NCI-H2029 treated with DMSO at 0.1 percent for 48 hours (cell line): ENCODE results near the gene MACF1.
"Not testable (repeated sequence)": the region's sequence is repeated elsewhere in the genome, so short reads cannot be mapped to it uniquely, and the experiment has no call there.

Source experiments
- DNase-seq: peaks from one replicate; lab custom pipeline; 2025; lab: John Stamatoyannopoulos, UW

Gene MACF1

DNA sequence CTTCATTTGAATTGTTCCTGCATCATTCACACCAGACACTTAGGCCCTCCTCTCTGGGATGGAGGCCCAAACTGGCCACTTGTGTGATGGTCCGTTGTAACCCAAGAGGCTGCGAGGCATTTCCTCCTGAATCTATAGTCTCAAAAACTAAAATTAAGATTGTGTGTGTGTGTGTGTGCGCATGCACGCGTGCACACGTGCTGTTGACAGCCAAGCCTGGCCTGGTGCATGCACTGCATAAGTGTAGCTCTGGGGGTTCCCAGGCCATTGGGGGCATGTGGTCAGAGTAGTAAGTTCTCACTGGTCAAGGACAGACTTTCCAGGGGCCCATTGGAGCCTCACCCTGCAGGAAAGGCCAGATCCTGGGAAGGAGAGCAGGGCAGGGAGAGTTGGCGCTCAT lies 313.4 kb downstream of the MACF1 start:
- DNase-seq: not testable (repeated sequence)

DNA sequence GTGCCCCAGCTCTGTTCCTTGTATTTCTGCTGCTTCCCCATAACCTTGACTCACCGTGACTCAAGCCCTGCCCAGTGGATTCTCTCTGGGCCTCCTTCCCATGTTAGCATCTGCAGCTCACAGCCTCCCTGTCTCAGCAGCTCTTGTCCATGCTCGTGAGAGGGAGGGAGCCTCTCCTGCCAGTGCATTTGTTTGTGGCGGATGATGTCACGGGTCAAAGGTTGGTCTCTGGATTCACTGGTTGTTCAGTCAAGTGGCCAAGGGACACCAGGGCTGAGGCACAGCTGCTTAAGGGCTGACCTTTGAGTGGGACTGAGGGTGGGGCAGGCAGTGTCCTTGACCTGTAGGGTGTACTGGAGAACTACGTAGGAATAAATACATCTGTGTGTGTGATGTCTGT lies 314.9 kb downstream of the MACF1 start:
- DNase-seq: not testable (repeated sequence)

DNA sequence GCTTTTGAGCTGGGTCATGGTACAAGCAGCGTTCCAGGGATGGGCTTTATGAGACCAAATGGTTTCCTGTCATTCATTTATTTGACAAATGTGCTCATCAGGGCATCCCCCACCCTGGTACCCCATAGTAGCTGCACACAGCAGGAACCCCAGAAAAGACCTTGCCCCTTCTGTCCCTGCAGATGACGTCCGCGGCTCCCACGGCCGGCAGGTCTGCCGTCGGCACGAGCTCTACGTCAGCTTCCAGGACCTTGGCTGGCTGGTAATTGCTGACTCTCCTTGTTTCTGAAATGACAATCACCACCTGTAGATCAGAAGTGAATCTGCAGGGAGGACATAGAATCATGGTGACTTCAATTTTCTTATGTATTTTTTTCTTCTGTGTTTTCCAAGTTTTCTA lies 317.7 kb downstream of the MACF1 start:
- DNase-seq: not testable (repeated sequence)

DNA sequence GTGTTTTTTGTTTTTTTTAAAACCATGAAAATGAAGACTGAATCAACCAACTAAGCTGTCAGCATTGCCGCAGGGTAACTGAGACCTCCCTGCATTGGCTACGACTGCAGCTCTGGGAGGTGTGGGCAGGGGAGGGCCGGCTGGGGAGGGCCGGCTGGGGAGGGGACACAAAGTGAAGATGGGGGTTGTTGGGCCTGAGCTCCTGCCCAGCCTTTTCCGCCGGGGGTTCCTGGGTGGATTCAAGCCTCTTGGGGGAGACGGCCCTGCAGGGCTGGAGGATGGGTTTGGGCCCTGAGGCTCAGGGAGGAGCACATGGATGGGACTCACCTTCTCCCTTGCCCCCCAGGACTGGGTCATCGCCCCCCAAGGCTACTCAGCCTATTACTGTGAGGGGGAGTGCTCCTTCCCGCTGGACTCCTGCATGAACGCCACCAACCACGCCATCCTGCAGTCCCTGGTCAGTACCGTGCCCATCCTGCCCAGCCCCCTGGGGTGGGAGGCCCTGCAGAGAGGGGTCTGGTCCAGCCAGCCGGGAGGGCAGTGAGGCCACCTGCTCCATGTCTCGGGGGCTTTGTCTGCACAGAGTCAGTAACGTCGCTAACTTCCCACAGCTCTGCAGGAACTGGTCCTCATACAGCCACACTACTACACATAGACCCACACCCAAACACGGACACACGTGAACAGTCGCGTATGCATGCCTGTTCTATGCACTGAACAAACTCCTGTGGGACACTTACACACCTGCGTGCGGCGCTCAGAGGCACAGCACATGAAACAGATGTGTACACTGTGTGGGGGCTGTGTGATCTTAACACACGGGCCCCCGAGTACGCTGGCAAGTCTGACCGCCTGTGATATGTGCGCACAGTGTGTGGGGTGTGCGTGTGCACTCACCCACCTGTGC lies 318.4 kb downstream of the MACF1 start:
- no peak for DNase-seq

DNA sequence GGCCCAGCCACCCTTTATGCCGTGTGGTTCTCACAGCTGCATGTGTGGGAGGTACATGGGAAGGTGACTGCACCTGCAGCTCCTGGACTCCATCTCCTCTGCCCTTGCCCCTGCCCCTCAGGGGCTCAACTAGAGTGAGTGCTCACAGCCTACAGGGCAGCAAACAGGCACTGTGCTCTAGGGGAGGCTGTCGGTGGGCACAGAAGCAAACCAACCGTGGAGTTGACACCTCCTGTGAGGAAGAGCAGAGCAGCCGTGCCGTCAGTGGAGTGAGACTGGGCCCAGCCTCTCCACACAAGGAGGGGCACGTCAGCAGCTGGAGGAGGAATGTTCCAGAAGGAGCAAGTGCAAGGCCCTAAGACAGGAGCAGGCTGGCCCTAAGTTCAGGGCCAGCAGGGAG lies 319.7 kb downstream of the MACF1 start:
- DNase-seq: no peak

DNA sequence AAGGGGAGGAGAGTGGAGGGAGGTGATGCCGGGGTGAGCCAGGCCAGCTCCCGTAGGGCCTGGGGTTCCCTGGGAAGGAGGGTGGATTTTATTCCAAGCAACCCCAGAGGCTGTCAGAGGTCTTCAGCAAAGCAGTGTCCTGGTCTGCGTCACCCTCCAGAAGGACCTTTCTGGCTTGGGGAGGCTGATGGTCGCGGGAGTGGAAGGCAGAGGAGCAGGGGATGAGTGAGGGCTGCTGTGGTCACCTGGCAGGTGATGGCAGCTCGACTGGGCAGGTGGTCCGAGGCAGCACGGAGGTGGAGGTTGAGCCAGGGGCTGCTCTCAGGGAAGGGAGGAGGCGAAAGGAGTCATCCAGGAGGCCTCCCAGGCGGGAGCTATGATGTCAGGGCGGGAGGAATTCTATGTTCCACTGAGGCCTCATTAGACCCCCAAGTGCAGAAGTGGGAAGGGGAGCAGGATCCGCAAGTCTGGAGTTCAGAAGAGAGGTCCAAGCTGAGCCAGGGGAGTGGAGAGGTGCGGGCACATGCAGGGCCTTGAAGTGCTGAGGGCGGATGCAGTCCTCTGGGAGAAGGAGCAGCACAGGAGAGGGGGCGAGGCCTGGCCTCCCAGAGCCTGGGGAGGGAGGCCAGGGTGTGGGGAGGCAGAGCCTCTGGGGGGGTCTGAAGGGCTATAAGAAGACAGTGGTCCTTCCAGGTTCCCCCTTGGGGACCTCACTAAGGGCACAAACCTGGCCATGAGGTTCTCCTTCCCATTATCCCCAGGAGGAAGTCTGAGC lies 320.3 kb downstream of the MACF1 start:
- no peak for DNase-seq

DNA sequence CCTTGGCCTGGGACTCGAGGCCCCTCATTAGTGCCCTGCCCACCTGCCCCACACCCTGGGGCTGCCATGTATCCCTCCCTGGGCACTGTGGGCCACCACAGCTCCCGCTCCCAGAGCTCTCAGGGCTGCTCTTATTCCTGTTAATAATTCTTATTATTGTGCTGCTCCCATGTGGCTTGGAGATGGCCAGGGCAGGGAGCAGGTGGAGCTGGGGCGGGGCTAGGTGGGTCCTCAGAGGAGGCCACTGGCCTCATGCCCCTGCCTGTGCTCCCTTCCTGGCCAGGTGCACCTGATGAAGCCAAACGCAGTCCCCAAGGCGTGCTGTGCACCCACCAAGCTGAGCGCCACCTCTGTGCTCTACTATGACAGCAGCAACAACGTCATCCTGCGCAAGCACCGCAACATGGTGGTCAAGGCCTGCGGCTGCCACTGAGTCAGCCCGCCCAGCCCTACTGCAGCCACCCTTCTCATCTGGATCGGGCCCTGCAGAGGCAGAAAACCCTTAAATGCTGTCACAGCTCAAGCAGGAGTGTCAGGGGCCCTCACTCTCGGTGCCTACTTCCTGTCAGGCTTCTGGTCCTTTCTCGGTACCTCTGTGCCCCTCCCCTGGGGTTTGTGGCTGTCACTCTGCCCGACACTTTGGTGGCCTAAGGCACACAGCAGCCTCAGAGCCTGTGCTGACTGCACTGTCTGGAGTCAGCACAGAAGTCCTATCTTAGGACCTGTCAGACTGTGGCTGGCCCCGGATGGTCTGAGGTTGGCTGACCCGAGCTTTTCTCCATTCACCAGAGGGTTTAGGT lies 321.1 kb downstream of the MACF1 start:
- DNase-seq: no peak

DNA sequence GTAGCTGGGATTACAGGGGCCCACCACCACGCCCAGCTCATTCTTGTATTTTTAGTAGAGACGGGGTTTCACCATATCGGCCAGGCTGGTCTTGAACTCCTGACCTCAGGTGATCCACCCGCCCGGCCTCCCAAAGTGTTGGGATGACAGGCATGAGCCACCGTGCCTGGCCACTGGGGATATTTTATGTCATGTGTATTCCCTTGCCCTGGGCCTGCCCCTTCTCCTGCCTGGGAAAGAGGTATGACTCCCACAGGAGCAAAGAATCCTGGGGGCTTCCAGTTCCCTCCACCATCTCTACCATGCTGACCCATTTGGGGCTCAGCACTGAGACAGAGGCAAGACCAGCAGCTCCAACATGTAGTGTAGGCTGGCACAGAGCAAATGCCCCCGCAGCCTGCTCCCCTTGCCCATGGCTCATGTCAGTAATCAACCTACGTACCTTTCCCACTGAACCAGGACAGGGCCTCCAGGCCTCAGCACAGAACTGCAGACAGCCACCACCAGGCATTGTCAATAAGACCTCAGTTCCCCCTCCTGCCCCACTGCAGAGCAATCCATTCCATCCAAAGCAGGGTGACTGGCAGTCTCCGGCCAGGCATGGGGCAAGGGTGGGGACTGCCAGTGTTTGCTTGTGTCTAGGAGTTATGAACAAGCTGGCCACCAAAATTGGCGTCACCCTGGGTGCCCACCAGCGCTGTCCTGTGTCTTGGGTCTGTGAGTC lies 322.1 kb downstream of the MACF1 start:
- no peak for DNase-seq

DNA sequence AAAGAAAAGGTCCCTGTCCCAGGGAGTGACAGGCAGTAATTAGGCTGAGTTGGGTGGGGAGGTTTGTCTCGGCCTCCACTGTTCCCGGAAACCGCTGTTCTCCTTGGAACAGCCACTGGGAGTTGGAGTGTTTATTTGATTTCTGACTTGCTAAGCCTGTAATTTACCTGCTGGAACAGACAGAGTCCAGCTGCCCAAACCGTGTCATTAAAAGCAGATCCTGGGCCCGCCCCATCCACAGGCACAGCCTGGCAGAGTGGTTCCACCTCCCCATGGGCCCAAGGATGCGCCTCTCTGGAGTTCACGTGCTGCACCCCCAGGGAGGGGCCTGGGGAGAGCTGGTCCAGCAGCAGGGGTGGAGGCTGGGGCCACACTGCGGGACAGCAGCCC lies 322.7 kb downstream of the MACF1 start:
- peak; percentile 100 for DNase-seq

DNA sequence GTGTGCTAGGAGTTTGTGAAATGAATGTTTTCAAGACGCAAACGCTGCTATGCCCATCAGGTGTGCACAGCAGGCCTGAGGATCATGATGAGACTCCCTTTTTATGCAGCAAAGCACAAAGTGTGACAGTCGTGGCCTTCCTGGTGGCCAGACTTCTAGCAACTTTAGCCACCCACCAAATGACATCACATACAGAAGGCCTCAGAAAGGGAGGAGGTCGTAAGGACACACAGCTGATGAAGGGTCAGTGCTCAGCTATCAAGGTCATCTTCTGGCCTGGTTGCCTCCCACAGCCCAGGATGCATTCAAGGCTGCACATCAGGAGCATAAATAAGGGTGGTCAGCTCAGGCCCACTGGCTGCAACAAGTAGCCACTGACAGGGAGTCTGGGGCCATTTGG lies 323.6 kb downstream of the MACF1 start:
- DNase-seq: no peak

DNA sequence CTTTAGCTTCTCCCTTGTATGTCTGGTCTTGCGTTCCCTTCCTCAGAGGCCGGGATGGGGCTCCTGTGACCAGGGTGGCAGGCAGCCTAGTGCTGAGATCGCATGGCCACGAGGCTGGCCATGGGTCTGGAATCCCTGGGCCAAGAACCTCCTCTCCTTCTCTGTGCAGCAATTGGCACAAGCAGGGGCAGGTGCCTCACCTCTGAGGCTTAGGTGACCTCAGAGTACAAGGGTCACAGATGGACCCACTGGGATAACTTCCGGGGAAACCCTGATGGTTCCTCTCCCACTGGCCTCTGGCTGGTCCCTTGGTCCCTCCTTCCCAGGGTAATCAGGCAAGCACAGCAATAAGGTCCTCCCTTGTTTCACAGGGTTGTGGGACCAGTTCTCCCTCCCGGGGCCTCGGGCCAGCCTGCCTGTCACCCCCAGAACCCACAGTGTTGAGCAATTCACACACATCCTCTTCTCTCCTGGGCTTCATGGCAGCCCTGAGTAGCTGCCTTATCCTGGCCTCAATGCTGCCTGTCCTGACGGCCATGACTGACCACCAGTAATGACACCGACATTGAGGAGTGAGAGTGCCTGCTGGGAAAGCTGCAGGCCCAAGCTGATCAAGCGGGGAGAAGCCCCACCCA lies 325.5 kb downstream of the MACF1 start:
- no peak for DNase-seq

DNA sequence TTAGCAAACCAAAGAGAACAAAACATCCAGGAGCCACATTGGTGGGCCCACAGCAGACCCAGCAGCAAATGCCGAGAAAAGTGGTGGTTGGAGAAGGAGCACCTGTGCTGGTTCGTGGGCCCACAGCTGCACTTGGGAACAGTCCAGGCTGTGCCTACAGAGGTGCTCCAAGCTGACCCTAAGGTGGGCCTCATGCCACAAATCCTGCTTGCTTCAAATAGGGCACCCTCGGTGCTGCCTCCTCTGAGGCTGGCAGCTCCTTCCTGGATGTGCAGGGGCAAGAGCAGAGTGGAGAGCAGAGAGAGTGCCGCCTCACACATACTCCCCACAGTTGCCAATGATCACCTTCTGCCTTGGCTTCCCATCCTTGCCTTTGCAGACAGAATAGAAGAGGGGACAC lies 327.0 kb downstream of the MACF1 start:
- DNase-seq: no peak

DNA sequence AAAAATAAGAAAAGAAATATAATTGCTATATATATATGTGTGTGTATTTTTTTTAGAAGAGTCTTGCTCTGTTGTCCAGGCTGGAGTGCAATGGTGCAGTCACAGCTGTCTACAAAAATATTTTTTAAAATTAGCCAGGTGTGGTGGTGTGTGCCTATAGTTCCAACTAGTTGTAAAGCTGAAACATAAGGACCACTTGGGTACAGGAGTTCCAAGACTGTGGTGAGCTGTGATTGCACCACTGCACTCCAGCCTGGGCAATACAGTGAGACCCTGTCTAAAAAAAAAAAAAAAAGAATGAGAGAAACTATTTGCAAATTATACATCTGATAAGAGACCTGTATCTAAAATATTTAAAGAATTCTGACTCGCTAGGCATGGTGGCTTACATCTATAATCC lies 328.9 kb downstream of the MACF1 start:
- no peak for DNase-seq
